ENCODE data around the gene UBE2M. TPM values are rescaled to one million over a fixed set of nuclear protein-coding genes. Genes with fewer than 3 reads are reported as not detected.

UBE2M gene
- total RNA-seq, 1 donor, result 54.6 TPM

- H3K27me3 ChIP-seq (ENCODE audit: insufficient read depth, low read length), result no peaks in the 10 kb centered on the region
- H3K4me3 ChIP-seq (ENCODE audit: insufficient read depth, low read length), result peak overlapping the region; percentile 77
- peak overlapping the region; percentile 99 for H2AFZ ChIP-seq (ENCODE audit: low read length)
- peak overlapping the region; percentile 81 for H3K27ac ChIP-seq (ENCODE audit: low read depth, low read length)
- peak; percentile 96 for DNase-seq (ENCODE audit: insufficient read length, low spot score, missing footprints)
- H3K79me2 ChIP-seq (ENCODE audit: insufficient read depth, low read length), result peaks cover 45% of the 10 kb centered on the region
- peak overlapping the region; percentile 99 for H3K4me2 ChIP-seq (ENCODE audit: insufficient read depth, low read length)
- peaks cover 4% of the 10 kb centered on the region for H3K36me3 ChIP-seq (ENCODE audit: insufficient read depth, low read length)
- H4K20me1 ChIP-seq (ENCODE audit: insufficient read depth, low read length), result peaks cover 19% of the 10 kb centered on the region
- no peaks in the 10 kb centered on the region for H3K9me3 ChIP-seq (ENCODE audit: low read depth, low read length)
- H3K4me1 ChIP-seq (ENCODE audit: insufficient read depth, low read length), result peaks cover 14% of the 10 kb centered on the region
- peak; percentile 75 for TF ChIP-seq CTCF (IDR thresholded peaks at IDR 0.05; ENCODE audit: extremely low read depth, low read depth, low read length)
Measured at GRCh38 chr19:58519087-58519354, 39.4 kb downstream of the UBE2M start.

- H3K79me2 ChIP-seq (ENCODE audit: insufficient read depth, low read length), result peaks cover 45% of the 10 kb centered on the region
- peaks cover 4% of the 10 kb centered on the region for H3K36me3 ChIP-seq (ENCODE audit: insufficient read depth, low read length)
- no peak for TF ChIP-seq CTCF (IDR thresholded peaks at IDR 0.05; ENCODE audit: extremely low read depth, low read depth, low read length)
- peak overlapping the region; percentile 99 for H2AFZ ChIP-seq (ENCODE audit: low read length)
- peak overlapping the region; percentile 77 for H3K4me3 ChIP-seq (ENCODE audit: insufficient read depth, low read length)
- H3K9me3 ChIP-seq (ENCODE audit: low read depth, low read length), result no peaks in the 10 kb centered on the region
- no peaks in the 10 kb centered on the region for H3K27me3 ChIP-seq (ENCODE audit: insufficient read depth, low read length)
- peaks cover 19% of the 10 kb centered on the region for H4K20me1 ChIP-seq (ENCODE audit: insufficient read depth, low read length)
- peaks cover 14% of the 10 kb centered on the region for H3K4me1 ChIP-seq (ENCODE audit: insufficient read depth, low read length)
- H3K4me2 ChIP-seq (ENCODE audit: insufficient read depth, low read length), result peak overlapping the region; percentile 99
- H3K27ac ChIP-seq (ENCODE audit: low read depth, low read length), result peak overlapping the region; percentile 81
- peak; percentile 80 for DNase-seq (ENCODE audit: insufficient read length, low spot score, missing footprints)
Measured at GRCh38 chr19:58518256-58519086, 39.9 kb downstream of the UBE2M start.

- H2AFZ ChIP-seq (ENCODE audit: low read length), result no peak overlapping the region
- H3K4me2 ChIP-seq (ENCODE audit: insufficient read depth, low read length), result no peak overlapping the region
- DNase-seq (ENCODE audit: insufficient read length, low spot score, missing footprints), result no peak
- H3K9me3 ChIP-seq (ENCODE audit: low read depth, low read length), result no peaks in the 10 kb centered on the region
- peaks cover 9% of the 10 kb centered on the region for H3K36me3 ChIP-seq (ENCODE audit: insufficient read depth, low read length)
- no peak overlapping the region for H3K27ac ChIP-seq (ENCODE audit: low read depth, low read length)
- H3K4me3 ChIP-seq (ENCODE audit: insufficient read depth, low read length), result no peak overlapping the region
- no peaks in the 10 kb centered on the region for H3K27me3 ChIP-seq (ENCODE audit: insufficient read depth, low read length)
- H3K4me1 ChIP-seq (ENCODE audit: insufficient read depth, low read length), result peaks cover 14% of the 10 kb centered on the region
- peaks cover 45% of the 10 kb centered on the region for H3K79me2 ChIP-seq (ENCODE audit: insufficient read depth, low read length)
- peaks cover 24% of the 10 kb centered on the region for H4K20me1 ChIP-seq (ENCODE audit: insufficient read depth, low read length)
- TF ChIP-seq CTCF (IDR thresholded peaks at IDR 0.05; ENCODE audit: extremely low read depth, low read depth, low read length), result no peak
Measured at GRCh38 chr19:58516964-58517833, 41.2 kb downstream of the UBE2M start.
